LNCAP (cell line): ENCODE measurements around the gene CNTRL.
A peak's percentile ranks its signal among the peaks of the same experiment; 100 is the strongest.

ENCODE experiments used
- CTCF ChIP-seq: fragments of 450-650 bp; IDR thresholded peaks from 2 replicates; pipeline ENCODE4 v1.5.1; 2017; ENCODE audit warnings: mild to moderate bottlenecking

The CNTRL gene

DNA sequence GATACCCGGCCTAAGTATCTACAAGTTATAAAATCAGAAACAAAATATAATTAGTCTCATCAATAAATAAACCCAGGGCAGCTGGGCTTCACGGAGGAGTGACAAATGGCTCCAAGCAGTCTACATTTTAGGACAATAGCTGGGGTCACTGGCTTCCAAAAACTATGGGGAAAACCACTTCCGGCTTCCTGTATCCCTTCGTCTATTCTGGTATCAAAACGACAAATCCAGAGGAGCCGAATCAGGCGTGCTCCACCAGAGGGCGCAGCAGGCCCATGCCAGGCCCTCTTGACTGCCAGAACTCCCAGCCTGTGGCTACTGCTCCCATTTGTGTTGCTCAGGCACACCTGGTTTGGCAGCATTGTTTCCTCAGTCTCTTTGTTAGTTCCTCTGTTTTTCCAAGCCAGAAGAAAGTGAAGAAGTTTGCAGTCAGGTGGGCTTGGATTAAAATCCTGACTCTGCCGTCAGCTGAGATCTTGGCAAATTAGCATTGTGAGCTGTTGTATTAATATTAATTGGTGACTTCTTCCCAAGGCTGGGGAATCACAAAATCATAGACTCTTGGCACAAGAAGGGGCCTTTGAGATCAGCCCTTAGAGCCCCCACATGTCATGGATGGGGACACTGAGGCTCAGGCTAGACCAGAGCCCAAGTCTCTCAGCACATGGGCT lies 138.5 kb downstream of the CNTRL start:
- TF ChIP-seq CTCF: peak; percentile 95

DNA sequence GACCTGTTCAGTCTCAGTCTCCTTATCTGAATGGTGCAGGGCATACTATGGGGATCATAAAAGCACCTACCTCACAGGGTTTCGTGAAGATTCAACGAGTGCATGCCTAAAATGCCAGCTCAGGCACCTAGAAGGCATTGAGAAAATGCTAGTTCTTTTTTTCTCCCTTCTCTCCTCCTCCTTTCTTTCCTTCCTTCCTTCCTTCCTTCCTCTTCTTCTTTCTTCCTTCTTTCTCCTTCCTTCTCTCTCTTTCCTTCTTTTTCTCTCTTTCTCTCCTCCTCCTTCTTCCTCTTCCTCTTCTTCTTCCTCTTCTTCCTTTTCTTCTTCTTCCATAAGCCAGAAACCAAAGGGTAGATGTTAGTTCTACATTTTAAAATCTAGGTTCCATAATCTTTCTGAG lies 139.2 kb downstream of the CNTRL start:
- TF ChIP-seq CTCF: no peak

DNA sequence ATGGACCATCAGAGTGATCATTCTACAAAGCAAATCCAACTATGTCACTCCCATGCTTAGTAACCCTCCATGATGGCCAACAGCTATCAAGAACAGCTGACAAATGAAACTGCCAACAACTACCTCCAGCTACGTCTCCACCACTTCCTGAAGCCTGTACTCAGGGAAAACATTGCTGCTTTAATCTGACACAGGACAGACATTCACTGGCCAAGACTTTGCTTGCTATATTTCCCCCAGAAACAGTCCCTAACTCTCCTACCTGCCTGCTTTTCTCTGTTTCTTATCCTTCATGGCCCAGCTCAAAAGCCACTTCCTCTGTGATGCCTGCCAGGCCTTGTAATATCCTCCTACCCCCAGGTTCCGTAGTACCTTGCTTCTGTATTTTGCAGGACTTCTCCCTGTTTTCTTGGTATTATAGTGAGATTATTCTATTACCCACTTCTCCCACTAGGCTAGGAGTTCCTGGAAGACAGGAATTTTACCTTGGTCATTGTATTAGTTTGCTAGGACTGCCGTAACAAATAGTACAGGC lies 141.6 kb downstream of the CNTRL start:
- TF ChIP-seq CTCF: no peak

GRCh38 chr9:121217609-121218292 lies 143.0 kb downstream of the CNTRL start:
- no peak for TF ChIP-seq CTCF

- no peak for TF ChIP-seq CTCF
Measured at GRCh38 chr9:121218357-121219027, 143.7 kb downstream of the CNTRL start.

- TF ChIP-seq CTCF: no peak
Measured at GRCh38 chr9:121219530-121219929, 144.8 kb downstream of the CNTRL start.

- no peak for TF ChIP-seq CTCF
Measured at GRCh38 chr9:121220996-121221663, 146.4 kb downstream of the CNTRL start.
